Heart left ventricle (tissue), 13 donors: Measurements from ENCODE around the gene CFAP54.

Experiments used
- POLR2A ChIP-seq, 2 donors: fragments of 450-650 bp; IDR thresholded peaks; one replicate each; pipeline ENCODE4 v1.6.1; 2017; ENCODE audit warnings: antibody characterized with exemption in 2 of 2, mild to moderate bottlenecking in 2 of 2, moderate library complexity in 2 of 2
- TF ChIP-seq, protein P1 (sequence below), 12 donors: fragments of 200-600 bp; sonication (generic) in 4 of 12; IDR thresholded peaks; one replicate each; pipeline versions ENCODE4 v1.5.0 to v1.8.0; 2018 to 2022; ENCODE audit warnings: antibody characterized with exemption in 12 of 12, mild to moderate bottlenecking in 5 of 12
- donor health status: ischemic (EF 13 %, LVEDD 7.1; RV severe dilation, severe dysfunction).
- donor health status: DM: no; HTN: yes; CAD: no.
- donor health status: DM: no; HTN: no; CAD: no.
- donor health status: ischemic (EF 25% LVEDD 6.9; RV normal size, moderate dysfunction).
- donor health status: ischemic (EF 25% LVEDD 5.7; RV mildly dilated, moderate dysfunction).
- donor health status: ischemic (EF 35%, LVEDD 5.7; RV mildly dilated, moderate dysfunction).
- donor health status: nonischemic (EF 11% LVEDD 7.7; RV severe dilation, severe dysfunction).
- donor health status: DM: yes; HTN: yes; CAD: no.
- donor health status: PGD.
- donor health status: ischemic (EF 29% LVEDD 5.4; RV normal size, mild dysfunction).
- donor health status: nonischemic (EF 23%, LVEDD 6.1; RV moderate dilation, normal function).

DNA sequence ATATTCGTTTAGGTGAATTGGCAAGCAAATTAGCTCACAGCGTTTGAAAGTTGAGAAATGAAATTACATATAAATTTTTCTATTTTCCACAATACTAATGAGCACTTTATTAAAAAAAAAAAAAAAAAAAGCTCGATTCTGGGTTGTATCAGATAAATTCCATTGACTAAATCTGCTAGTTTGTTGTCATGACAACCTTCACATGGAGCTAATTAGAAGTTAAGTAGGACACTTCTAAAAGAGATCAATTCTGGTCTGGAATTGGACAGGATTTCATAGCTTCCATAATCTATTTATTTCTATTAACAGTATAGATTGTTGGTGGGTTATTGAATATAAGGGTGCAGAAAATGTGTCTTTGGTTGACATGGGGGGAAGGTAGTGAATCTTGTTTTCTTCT, 332.2 kb downstream of the CFAP54 start:
- TF ChIP-seq, protein P1, sequence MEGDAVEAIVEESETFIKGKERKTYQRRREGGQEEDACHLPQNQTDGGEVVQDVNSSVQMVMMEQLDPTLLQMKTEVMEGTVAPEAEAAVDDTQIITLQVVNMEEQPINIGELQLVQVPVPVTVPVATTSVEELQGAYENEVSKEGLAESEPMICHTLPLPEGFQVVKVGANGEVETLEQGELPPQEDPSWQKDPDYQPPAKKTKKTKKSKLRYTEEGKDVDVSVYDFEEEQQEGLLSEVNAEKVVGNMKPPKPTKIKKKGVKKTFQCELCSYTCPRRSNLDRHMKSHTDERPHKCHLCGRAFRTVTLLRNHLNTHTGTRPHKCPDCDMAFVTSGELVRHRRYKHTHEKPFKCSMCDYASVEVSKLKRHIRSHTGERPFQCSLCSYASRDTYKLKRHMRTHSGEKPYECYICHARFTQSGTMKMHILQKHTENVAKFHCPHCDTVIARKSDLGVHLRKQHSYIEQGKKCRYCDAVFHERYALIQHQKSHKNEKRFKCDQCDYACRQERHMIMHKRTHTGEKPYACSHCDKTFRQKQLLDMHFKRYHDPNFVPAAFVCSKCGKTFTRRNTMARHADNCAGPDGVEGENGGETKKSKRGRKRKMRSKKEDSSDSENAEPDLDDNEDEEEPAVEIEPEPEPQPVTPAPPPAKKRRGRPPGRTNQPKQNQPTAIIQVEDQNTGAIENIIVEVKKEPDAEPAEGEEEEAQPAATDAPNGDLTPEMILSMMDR (IDR thresholded peaks at IDR 0.05) = no peak
- TF ChIP-seq POLR2A (IDR thresholded peaks at IDR 0.05) = no peak
